Fibroblast of villous mesenchyme (primary cell): ENCODE measurements around the gene GGA1. TPM values are rescaled to one million over a fixed set of nuclear protein-coding genes. Genes with fewer than 3 reads are reported as not detected.
"Not testable (repeated sequence)": the region's sequence is repeated elsewhere in the genome, so short reads cannot be mapped to it uniquely, and the experiment has no call there.

Experiments used
- DNase-seq: peaks from one replicate; pipeline ENCODE4 v3.0.0-alpha.2; 2010; ENCODE audit warnings: low read depth
- H3K4me3 ChIP-seq: 2 replicates; pipeline ENCODE4 v1.5.1; 2011; ENCODE audit warnings: low read depth, mild to moderate bottlenecking, low read length
- CTCF ChIP-seq: IDR thresholded peaks from 2 replicates; pipeline ENCODE4 v1.5.1; 2012; ENCODE audit warnings: low read depth, mild to moderate bottlenecking, low read length; ENCODE audit not compliant: insufficient read depth
- total RNA-seq: library from RNA; depleted of rRNA; stranded (reverse); fragments of >200 nt; gene quantifications from 2 replicates; pipeline ENCODE4 v1.2.3, GENCODE V29; 2012

GGA1 gene
- total RNA-seq, 1 donor = 33.2 TPM

- no peak for DNase-seq
- no peak overlapping the region for H3K4me3 ChIP-seq
- no peak for TF ChIP-seq CTCF
These were observed 36.7 kb upstream of the GGA1 start for GRCh38 chr22:37571992-37572373.

- no peak for TF ChIP-seq CTCF
- H3K4me3 ChIP-seq = no peak overlapping the region
- DNase-seq = no peak
These were observed 33.1 kb upstream of the GGA1 start for GRCh38 chr22:37575490-37576003.

GRCh38 chr22:37578002-37578401 lies 30.6 kb upstream of the GGA1 start:
- no peak for DNase-seq
- no peak overlapping the region for H3K4me3 ChIP-seq
- no peak for TF ChIP-seq CTCF

- no peak for DNase-seq
- no peak overlapping the region for H3K4me3 ChIP-seq
- no peak for TF ChIP-seq CTCF
These were observed 27.1 kb upstream of the GGA1 start for GRCh38 chr22:37581504-37581903.

- no peak for TF ChIP-seq CTCF
- DNase-seq = no peak
- H3K4me3 ChIP-seq = no peak overlapping the region
These were observed 26.1 kb upstream of the GGA1 start for GRCh38 chr22:37582526-37582925.

GRCh38 chr22:37588546-37589215 lies 20.0 kb upstream of the GGA1 start:
- no peak for TF ChIP-seq CTCF
- H3K4me3 ChIP-seq = no peak overlapping the region
- DNase-seq = no peak

- no peak for TF ChIP-seq CTCF
- DNase-seq = no peak
- no peak overlapping the region for H3K4me3 ChIP-seq
These were observed 19.0 kb upstream of the GGA1 start for GRCh38 chr22:37589636-37590035.

GRCh38 chr22:37591081-37591480 lies 17.6 kb upstream of the GGA1 start:
- not testable (repeated sequence) for DNase-seq, H3K4me3 ChIP-seq
